ENCODE measurements around the gene PEX1. TPM values are rescaled to one million over a fixed set of nuclear protein-coding genes. Genes with fewer than 3 reads are reported as not detected.

PEX1 gene
- total RNA-seq (19.3 and 23.0 TPM in 2 replicates), polyA plus RNA-seq (11.2 and 11.3 TPM in 2 replicates), polyA minus RNA-seq (ENCODE audit: low replicate concordance) (0.31 and 2.9 TPM in 2 replicates)
- 6.3 and 7.3 TPM in 2 replicates for polyA plus RNA-seq (2012)

DNA sequence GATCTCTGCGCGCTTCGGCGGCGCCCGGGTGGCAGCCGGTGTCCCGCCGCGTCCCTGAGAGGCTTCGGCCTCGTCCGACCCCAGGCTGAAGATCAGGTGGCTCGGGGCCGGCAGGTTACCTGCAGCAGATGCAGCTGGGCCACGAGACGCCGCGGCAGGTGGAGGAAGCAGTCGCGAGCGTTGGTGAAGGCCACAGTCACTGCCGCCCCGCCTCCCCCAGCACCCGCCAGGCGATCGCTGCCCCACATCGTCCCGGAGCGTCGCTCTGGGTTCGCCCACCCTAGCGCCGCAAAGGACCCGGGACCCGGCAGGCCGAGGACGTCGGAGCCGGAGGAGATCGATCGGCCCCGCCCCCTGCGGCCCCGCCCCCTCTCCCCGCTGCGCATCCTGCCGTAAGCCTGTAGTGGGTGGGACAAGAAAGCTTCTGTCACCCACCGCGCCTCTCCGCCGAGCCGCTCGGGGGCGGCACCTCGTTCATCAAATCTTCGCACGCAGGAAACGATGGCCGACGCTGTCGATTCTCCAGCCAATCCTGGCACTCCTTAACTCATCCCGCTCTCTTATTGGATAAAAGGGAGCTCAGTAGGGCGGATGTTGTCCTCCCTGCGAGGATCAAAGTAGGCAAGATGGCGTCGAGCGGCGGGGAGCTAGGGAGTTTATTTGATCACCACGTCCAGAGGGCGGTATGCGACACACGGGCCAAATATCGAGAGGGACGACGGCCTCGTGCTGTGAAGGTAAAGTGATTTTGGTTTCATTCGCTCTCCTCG, at the start of gene PEX1, which contains the start of gene RBM48:
PEX1 (minus strand) TSS at position 333 of the 770 bp plus-strand sequence; CDS start at position 248, 85 bp downstream.
RBM48 (plus strand) TSS at position 608 of the 770 bp plus-strand sequence; CDS start at position 627, 19 bp downstream.
- Histone ChIP-seq H3K36me3 (ENCODE audit: control insufficient read depth, insufficient read depth, low read length) (peaks cover 4% of the 10 kb centered on the region), H3K4me2 (ENCODE audit: extremely low read depth, insufficient read depth, low read length) (peak within 1 kb of the TSS; percentile 98), H3K79me2 (ENCODE audit: control insufficient read depth, insufficient read depth, low read length) (peaks cover 12% of the 10 kb centered on the region), H3K27me3 (ENCODE audit: control insufficient read depth, insufficient read depth, low read length) (no peaks in the 10 kb centered on the region), H3K9me3 (ENCODE audit: control insufficient read depth, insufficient read depth, low read depth, low read length) (no peaks in the 10 kb centered on the region), H3K9ac (ENCODE audit: insufficient read depth, low read length) (peak within 1 kb of the TSS; percentile 78), H3K4me3 (replicated peaks in 1 of 4; ENCODE audit: control extremely low read depth in 1 of 4, insufficient read depth in 1 of 4, low read depth in 3 of 4, low read length in 4 of 4) (peak within 1 kb of the TSS; percentile 79 to 100 (median 90)), H3K4me1 (ENCODE audit: control insufficient read depth, extremely low read depth, insufficient read depth, low read length) (no peaks in the 10 kb centered on the region), H4K20me1 (ENCODE audit: control insufficient read depth, extremely low read depth, insufficient read depth, low read length) (no peaks in the 10 kb centered on the region), H3K27ac (ENCODE audit: insufficient read depth, low read length) (peak within 1 kb of the TSS; percentile 95), H2AFZ (ENCODE audit: low read length) (peak within 1 kb of the TSS; percentile 98)
- peak; percentile 99 for DNase-seq (ENCODE audit: low read depth in 2 of 2)
- no peak for TF ChIP-seq EZH2 (IDR thresholded peaks at IDR 0.05; ENCODE audit: low read length, missing control alignments)
- TF ChIP-seq, protein P1, sequence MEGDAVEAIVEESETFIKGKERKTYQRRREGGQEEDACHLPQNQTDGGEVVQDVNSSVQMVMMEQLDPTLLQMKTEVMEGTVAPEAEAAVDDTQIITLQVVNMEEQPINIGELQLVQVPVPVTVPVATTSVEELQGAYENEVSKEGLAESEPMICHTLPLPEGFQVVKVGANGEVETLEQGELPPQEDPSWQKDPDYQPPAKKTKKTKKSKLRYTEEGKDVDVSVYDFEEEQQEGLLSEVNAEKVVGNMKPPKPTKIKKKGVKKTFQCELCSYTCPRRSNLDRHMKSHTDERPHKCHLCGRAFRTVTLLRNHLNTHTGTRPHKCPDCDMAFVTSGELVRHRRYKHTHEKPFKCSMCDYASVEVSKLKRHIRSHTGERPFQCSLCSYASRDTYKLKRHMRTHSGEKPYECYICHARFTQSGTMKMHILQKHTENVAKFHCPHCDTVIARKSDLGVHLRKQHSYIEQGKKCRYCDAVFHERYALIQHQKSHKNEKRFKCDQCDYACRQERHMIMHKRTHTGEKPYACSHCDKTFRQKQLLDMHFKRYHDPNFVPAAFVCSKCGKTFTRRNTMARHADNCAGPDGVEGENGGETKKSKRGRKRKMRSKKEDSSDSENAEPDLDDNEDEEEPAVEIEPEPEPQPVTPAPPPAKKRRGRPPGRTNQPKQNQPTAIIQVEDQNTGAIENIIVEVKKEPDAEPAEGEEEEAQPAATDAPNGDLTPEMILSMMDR (conservative IDR thresholded peaks at IDR 0.05 in 1 of 2, IDR thresholded peaks at IDR 0.05 in 1 of 2; ENCODE audit: low read depth in 1 of 2, low read length in 2 of 2): peak; percentile 19 to 28

DNA sequence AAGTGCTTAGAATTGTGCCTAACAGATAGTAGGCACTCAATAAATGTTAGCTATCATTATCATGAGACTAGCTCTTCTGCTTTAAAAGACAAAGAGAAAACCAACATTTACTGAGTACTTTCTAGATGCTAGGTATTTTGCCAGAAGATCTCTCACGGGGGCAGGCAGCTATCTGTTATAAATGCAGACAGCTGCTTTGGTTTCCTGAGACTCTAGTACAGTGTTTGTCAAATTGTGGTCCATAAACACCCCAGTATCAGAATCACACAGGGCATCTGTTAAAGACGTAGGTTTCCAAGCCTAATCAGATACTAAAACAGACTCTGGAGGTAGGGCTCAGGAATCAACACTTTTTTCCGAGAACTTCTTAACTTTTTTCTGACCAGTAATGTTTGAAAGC, 48.0 kb upstream of the PEX1 start:
- TF ChIP-seq, protein P1 (conservative IDR thresholded peaks at IDR 0.05 in 1 of 2, IDR thresholded peaks at IDR 0.05 in 1 of 2; ENCODE audit: low read depth in 1 of 2, low read length in 2 of 2): no peak
- TF ChIP-seq EZH2 (IDR thresholded peaks at IDR 0.05; ENCODE audit: low read length, missing control alignments): no peak
- H3K9me3 ChIP-seq (ENCODE audit: control insufficient read depth, insufficient read depth, low read depth, low read length): no peaks in the 10 kb centered on the region
- DNase-seq (ENCODE audit: low read depth in 2 of 2): no peak
- no peak overlapping the region for H3K9ac ChIP-seq (ENCODE audit: insufficient read depth, low read length)
- H3K4me1 ChIP-seq (ENCODE audit: control insufficient read depth, extremely low read depth, insufficient read depth, low read length): no peaks in the 10 kb centered on the region
- no peaks in the 10 kb centered on the region for H4K20me1 ChIP-seq (ENCODE audit: control insufficient read depth, extremely low read depth, insufficient read depth, low read length)
- peaks cover 13% of the 10 kb centered on the region for H3K79me2 ChIP-seq (ENCODE audit: control insufficient read depth, insufficient read depth, low read length)
- no peak overlapping the region for H3K4me3 ChIP-seq (replicated peaks in 1 of 4; ENCODE audit: control extremely low read depth in 1 of 4, insufficient read depth in 1 of 4, low read depth in 3 of 4, low read length in 4 of 4)
- H2AFZ ChIP-seq (ENCODE audit: low read length): no peak overlapping the region
- no peak overlapping the region for H3K4me2 ChIP-seq (ENCODE audit: extremely low read depth, insufficient read depth, low read length)
- no peaks in the 10 kb centered on the region for H3K27me3 ChIP-seq (ENCODE audit: control insufficient read depth, insufficient read depth, low read length)
- H3K27ac ChIP-seq (ENCODE audit: insufficient read depth, low read length): no peak overlapping the region
- H3K36me3 ChIP-seq (ENCODE audit: control insufficient read depth, insufficient read depth, low read length): peaks cover 10% of the 10 kb centered on the region

DNA sequence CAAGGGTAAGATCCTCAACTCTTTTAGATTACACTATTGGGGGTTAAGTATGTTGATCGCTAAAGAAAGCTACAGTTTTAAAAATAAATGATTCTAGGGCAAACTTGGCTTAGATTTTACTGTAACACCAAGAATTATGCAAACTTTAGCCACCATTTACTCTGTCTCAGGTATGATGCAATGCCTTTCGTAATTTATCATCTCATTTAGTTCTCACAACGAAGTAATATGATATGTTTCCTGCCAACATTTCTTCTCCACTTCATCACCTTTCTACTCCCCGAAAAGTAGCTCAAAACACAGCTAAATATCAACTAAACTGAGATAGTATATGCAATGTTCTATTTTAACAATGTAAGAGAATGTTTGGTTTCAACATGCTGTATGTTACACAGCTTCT, 40.8 kb upstream of the PEX1 start:
- no peaks in the 10 kb centered on the region for H3K4me1 ChIP-seq (ENCODE audit: control insufficient read depth, extremely low read depth, insufficient read depth, low read length)
- DNase-seq (ENCODE audit: low read depth in 2 of 2): peak in 1 of 2 donors; percentile 69
- peaks cover 4% of the 10 kb centered on the region for H3K36me3 ChIP-seq (ENCODE audit: control insufficient read depth, insufficient read depth, low read length)
- H4K20me1 ChIP-seq (ENCODE audit: control insufficient read depth, extremely low read depth, insufficient read depth, low read length): no peaks in the 10 kb centered on the region
- no peak overlapping the region for H3K9ac ChIP-seq (ENCODE audit: insufficient read depth, low read length)
- H2AFZ ChIP-seq (ENCODE audit: low read length): no peak overlapping the region
- no peak overlapping the region for H3K4me2 ChIP-seq (ENCODE audit: extremely low read depth, insufficient read depth, low read length)
- H3K4me3 ChIP-seq (replicated peaks in 1 of 4; ENCODE audit: control extremely low read depth in 1 of 4, insufficient read depth in 1 of 4, low read depth in 3 of 4, low read length in 4 of 4): no peak overlapping the region
- H3K9me3 ChIP-seq (ENCODE audit: control insufficient read depth, insufficient read depth, low read depth, low read length): no peaks in the 10 kb centered on the region
- H3K79me2 ChIP-seq (ENCODE audit: control insufficient read depth, insufficient read depth, low read length): no peaks in the 10 kb centered on the region
- TF ChIP-seq, protein P1 (conservative IDR thresholded peaks at IDR 0.05 in 1 of 2, IDR thresholded peaks at IDR 0.05 in 1 of 2; ENCODE audit: low read depth in 1 of 2, low read length in 2 of 2): no peak
- no peak for TF ChIP-seq EZH2 (IDR thresholded peaks at IDR 0.05; ENCODE audit: low read length, missing control alignments)
- no peaks in the 10 kb centered on the region for H3K27me3 ChIP-seq (ENCODE audit: control insufficient read depth, insufficient read depth, low read length)
- H3K27ac ChIP-seq (ENCODE audit: insufficient read depth, low read length): no peak overlapping the region

All from fibroblast of lung (primary cell).